OCI-LY3 (cell line): ENCODE data around the gene LAMA3.

Experiments
- H2AFZ ChIP-seq: fragments of 200-600, 300-600 bp; shearing (Covaris generic); 2 replicates; pipeline ENCODE4 v1.6.0; 2014; ENCODE audit warnings: antibody characterized with exemption, low read depth, low read length
- H3K27ac ChIP-seq: fragments of 200-600, 300-600 bp; sonication (generic); 2 replicates; pipeline ENCODE4 v1.5.1; 2014; ENCODE audit warnings: mild to moderate bottlenecking, low read length, moderate library complexity, mixed read lengths
- H3K27me3 ChIP-seq: fragments of 200-600, 300-600 bp; sonication (generic); 2 replicates; pipeline ENCODE4 v1.6.1; 2014; ENCODE audit warnings: low read depth, low read length, mixed read lengths
- H3K36me3 ChIP-seq: fragments of 200-600, 300-600 bp; sonication (generic); replicated peaks from 2 replicates; pipeline ENCODE3; 2014; ENCODE audit warnings: low read depth, low read length, mixed read lengths
- H3K4me1 ChIP-seq: fragments of 300-600, 200-600 bp; sonication (generic); 2 replicates; pipeline ENCODE4 v1.6.1; 2014; ENCODE audit warnings: low read length, mixed read lengths
- H3K4me2 ChIP-seq: fragments of 200-600, 300-600 bp; sonication (generic); 2 replicates; pipeline ENCODE4 v1.6.1; 2014; ENCODE audit warnings: low read length, mixed read lengths
- H3K4me3 ChIP-seq: fragments of 300-600, 200-600 bp; sonication (generic); 2 replicates; pipeline ENCODE4 v1.5.1; 2014; ENCODE audit warnings: antibody characterized with exemption, mild to moderate bottlenecking, low read length, moderate library complexity
- H3K79me2 ChIP-seq: fragments of 300-600, 200-600 bp; shearing (Covaris generic); 2 replicates; pipeline ENCODE4 v1.6.1; 2014; ENCODE audit warnings: mild to moderate bottlenecking, low read length, mixed read lengths
- H3K9ac ChIP-seq: fragments of 300-600, 200-600 bp; shearing (Covaris generic); 2 replicates; pipeline ENCODE4 v1.6.0; 2014; ENCODE audit warnings: mild to moderate bottlenecking, low read length, moderate library complexity
- H3K9me3 ChIP-seq: fragments of 200-600, 300-600 bp; shearing (Covaris generic); 2 replicates; pipeline ENCODE4 v1.6.1; 2014; ENCODE audit warnings: low read length, mixed read lengths; ENCODE audit not compliant: insufficient read depth
- H4K20me1 ChIP-seq: fragments of 200-600, 300-600 bp; sonication (generic); 2 replicates; pipeline ENCODE4 v1.6.1; 2016; ENCODE audit warnings: low read length, mixed read lengths; ENCODE audit not compliant: insufficient read depth
- EZH2phosphoT487 ChIP-seq: fragments of 200-600 bp; shearing (Covaris generic); IDR thresholded peaks from 2 replicates; pipeline ENCODE4 v1.6.1; 2018; ENCODE audit warnings: antibody characterized with exemption, mixed run types, low read depth
- TF ChIP-seq, protein P1 (sequence below): fragments of 200-600, 300-600 bp; sonication (generic); IDR thresholded peaks from 2 replicates; pipeline ENCODE4 v1.5.1; 2014; ENCODE audit warnings: antibody characterized with exemption, low read length, low read depth

The LAMA3 gene

GRCh38 chr18:23929362-23929930 lies 240.2 kb downstream of the LAMA3 start:
- Histone ChIP-seq H3K79me2 (no peaks in the 10 kb centered on the region), H3K4me2 (no peak overlapping the region), H3K9me3 (no peaks in the 10 kb centered on the region), H3K9ac (no peak overlapping the region), H4K20me1 (no peaks in the 10 kb centered on the region), H3K27me3 (no peaks in the 10 kb centered on the region), H3K4me1 (peaks cover 4% of the 10 kb centered on the region), H3K27ac (no peak overlapping the region), H2AFZ (no peak overlapping the region), H3K4me3 (no peak overlapping the region), H3K36me3 (no peaks in the 10 kb centered on the region)
- TF ChIP-seq, protein P1, sequence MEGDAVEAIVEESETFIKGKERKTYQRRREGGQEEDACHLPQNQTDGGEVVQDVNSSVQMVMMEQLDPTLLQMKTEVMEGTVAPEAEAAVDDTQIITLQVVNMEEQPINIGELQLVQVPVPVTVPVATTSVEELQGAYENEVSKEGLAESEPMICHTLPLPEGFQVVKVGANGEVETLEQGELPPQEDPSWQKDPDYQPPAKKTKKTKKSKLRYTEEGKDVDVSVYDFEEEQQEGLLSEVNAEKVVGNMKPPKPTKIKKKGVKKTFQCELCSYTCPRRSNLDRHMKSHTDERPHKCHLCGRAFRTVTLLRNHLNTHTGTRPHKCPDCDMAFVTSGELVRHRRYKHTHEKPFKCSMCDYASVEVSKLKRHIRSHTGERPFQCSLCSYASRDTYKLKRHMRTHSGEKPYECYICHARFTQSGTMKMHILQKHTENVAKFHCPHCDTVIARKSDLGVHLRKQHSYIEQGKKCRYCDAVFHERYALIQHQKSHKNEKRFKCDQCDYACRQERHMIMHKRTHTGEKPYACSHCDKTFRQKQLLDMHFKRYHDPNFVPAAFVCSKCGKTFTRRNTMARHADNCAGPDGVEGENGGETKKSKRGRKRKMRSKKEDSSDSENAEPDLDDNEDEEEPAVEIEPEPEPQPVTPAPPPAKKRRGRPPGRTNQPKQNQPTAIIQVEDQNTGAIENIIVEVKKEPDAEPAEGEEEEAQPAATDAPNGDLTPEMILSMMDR, result no peak
- TF ChIP-seq EZH2phosphoT487, result no peak

DNA sequence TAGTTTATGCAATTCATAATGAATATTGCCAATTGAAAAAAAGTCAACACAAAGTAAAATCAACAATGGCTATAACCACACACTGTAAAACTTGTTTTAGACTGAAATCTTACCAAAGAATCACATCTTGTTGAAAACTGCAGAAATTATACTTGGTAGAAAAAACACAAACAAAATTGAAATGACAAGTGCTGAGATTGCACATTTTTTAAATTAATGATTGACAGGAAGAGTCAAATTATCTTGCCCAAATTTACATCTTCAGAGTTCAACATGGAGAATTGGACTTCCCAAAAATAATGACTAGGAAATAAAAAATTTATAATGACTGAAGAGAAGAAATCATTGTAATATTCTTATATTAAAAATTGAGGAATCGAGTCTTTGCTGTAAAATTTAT lies 240.7 kb downstream of the LAMA3 start:
- no peaks in the 10 kb centered on the region for H3K36me3 ChIP-seq
- TF ChIP-seq EZH2phosphoT487, result no peak
- TF ChIP-seq, protein P1, result no peak

GRCh38 chr18:23932385-23933067 lies 243.3 kb downstream of the LAMA3 start:
- no peak overlapping the region for H2AFZ ChIP-seq
- H3K4me3 ChIP-seq, result no peak overlapping the region
- H3K27me3 ChIP-seq, result peaks cover 8% of the 10 kb centered on the region
- H3K27ac ChIP-seq, result no peak overlapping the region
- H3K4me2 ChIP-seq, result no peak overlapping the region
- no peaks in the 10 kb centered on the region for H3K79me2 ChIP-seq
- H4K20me1 ChIP-seq, result no peaks in the 10 kb centered on the region
- no peaks in the 10 kb centered on the region for H3K9me3 ChIP-seq
- no peaks in the 10 kb centered on the region for H3K36me3 ChIP-seq
- no peak overlapping the region for H3K9ac ChIP-seq
- H3K4me1 ChIP-seq, result peaks cover 13% of the 10 kb centered on the region
- TF ChIP-seq, protein P1, result no peak
- no peak for TF ChIP-seq EZH2phosphoT487

More for the DNA sequence above, 240.7 kb downstream of the LAMA3 start:
- H3K4me3 ChIP-seq, result no peak overlapping the region
- no peak overlapping the region for H3K9ac ChIP-seq
- peaks cover 5% of the 10 kb centered on the region for H3K27me3 ChIP-seq
- no peaks in the 10 kb centered on the region for H3K9me3 ChIP-seq
- no peak overlapping the region for H3K4me2 ChIP-seq
- H4K20me1 ChIP-seq, result no peaks in the 10 kb centered on the region
- H3K27ac ChIP-seq, result no peak overlapping the region
- H3K79me2 ChIP-seq, result no peaks in the 10 kb centered on the region
- no peak overlapping the region for H2AFZ ChIP-seq
- H3K4me1 ChIP-seq, result peaks cover 6% of the 10 kb centered on the region

- Histone ChIP-seq H3K27me3 (peaks cover 8% of the 10 kb centered on the region), H4K20me1 (no peaks in the 10 kb centered on the region), H3K27ac (no peak overlapping the region), H3K9me3 (no peaks in the 10 kb centered on the region), H3K4me3 (no peak overlapping the region), H3K4me1 (peaks cover 18% of the 10 kb centered on the region), H3K9ac (no peak overlapping the region), H2AFZ (no peak overlapping the region), H3K36me3 (no peaks in the 10 kb centered on the region), H3K4me2 (no peak overlapping the region), H3K79me2 (no peaks in the 10 kb centered on the region)
- TF ChIP-seq, protein P1, result no peak
- TF ChIP-seq EZH2phosphoT487, result no peak
Observed at GRCh38 chr18:23933407-23933806, 244.2 kb downstream of the LAMA3 start.
